ENCODE results near the gene PCSK1.
A peak's percentile ranks its signal among the peaks of the same experiment; 100 is the strongest.

PCSK1 gene

GRCh38 chr5:96433066-96433447, at the start of gene PCSK1:
PCSK1 (minus strand) TSS chr5:96433248; CDS start chr5:96433042, 206 bp downstream.
- DNase-seq (ENCODE audit: low spot score) = peak; percentile 11

DNA sequence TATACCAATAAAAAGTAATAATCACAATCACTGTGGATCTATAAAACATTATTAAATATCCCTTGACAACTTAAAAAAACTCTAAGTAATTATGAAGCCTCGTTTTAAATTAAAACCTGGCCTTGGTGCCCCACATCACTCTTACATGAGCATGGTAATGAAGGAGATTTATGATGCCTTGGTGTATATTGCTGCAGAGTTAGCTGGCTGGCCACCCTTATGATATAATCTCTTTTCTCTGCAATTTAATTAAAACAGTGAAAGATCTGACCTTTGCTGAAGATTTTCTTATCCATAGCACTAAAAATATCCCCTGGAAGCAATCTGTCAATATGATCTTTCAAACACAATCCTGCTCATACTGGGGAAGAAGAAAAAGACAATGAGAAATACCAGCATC, 48.8 kb upstream of the PCSK1 start:
- DNase-seq (ENCODE audit: low spot score) = no peak

DNA sequence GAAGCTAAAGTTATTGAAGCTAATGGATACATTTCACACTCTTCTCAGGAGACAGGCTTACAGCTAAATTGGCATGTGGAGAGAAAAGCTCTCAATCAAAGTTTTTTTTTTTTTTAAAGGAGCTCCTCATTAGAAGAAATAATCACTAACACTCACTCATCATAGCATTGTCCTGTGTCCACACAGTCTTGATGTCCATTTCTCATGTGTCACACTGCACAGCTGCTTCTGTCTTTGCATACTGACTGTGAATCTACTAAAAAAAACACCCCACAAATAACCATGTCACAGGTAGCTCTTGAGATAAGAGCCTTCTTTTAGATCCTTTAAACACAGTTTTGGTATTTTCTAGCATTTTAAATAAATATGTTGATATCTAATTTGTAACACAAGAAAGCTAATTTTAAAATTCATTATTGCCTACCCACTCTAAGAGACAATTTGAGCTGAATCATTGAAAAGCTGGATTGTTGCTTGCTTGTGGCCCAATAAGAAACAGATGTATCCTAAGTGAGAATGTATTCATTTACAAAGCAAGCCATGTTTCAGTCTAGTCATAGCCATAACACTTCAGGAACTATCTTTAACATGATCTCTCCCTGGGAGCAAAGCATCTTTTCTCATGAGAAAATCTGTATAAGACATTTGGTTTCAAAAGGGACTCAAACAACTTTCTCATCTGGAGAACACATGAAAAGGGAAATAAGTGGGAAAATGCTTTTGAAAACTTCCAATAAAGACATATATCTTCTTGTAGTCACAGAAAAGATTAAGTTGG, 48.1 kb upstream of the PCSK1 start:
- DNase-seq (ENCODE audit: low spot score) = peak; percentile 31

- no peak for DNase-seq (ENCODE audit: low spot score)
Measured at GRCh38 chr5:96478983-96479382, 45.9 kb upstream of the PCSK1 start.

DNA sequence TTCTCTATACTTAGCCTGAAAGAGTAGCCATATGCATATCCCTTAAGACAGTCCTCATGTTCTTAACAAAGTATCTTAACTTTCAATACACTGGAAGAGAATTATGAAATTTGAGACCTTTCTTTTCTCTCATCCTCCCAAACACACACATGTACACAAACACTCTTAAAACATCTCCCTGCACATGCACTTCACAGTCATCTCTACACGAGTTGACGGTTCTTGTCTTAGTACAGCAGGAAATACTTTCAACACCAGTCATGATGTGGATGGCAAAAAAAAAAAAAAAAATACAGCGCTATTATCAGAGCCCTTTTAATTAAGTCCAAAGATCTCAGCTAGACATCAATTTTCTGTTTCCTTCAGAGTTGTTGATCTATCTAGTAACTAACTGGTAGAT, 43.6 kb upstream of the PCSK1 start:
- DNase-seq (ENCODE audit: low spot score) = peak; percentile 41

DNA sequence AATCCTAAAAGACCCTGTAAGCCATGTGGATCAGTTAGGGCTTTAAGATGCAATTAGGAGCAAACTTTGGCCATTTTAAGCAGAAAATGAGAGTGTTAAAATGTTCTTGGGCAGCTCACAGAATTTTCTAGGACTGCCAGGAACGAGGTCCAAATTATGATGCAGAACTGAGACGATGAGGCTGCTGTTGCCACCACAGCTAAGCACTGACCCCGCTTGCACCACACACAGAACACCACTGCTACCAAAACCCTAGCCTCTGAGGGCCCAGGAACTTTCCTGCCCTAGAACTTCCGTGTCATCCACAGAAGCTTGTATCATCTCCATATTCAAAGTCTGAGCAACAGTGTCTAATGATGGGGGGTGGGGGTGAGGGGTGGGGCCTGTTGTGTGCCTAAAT, 41.0 kb upstream of the PCSK1 start:
- DNase-seq (ENCODE audit: low spot score) = no peak

GRCh38 chr5:96473155-96473554, 40.1 kb upstream of the PCSK1 start:
- DNase-seq (ENCODE audit: low spot score) = no peak

DNA sequence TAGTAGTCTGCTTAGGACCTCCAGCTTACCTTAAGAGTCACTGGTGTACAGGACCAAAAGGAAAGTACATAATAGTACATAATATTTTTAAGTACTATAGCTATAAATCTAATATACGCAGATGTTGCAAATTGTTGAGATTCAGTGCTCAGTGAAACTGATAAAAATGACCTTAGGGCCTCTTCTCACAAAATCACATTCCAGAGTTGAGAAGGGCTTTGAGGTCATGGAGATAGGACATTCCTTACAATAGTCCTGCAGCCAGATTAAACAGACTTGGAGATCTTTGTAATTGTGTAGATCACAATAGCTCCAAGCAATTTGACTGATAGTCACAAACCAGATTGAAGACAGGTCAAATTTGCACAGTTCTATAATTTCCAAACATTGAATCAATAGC, 37.7 kb upstream of the PCSK1 start:
- no peak for DNase-seq (ENCODE audit: low spot score)

DNA sequence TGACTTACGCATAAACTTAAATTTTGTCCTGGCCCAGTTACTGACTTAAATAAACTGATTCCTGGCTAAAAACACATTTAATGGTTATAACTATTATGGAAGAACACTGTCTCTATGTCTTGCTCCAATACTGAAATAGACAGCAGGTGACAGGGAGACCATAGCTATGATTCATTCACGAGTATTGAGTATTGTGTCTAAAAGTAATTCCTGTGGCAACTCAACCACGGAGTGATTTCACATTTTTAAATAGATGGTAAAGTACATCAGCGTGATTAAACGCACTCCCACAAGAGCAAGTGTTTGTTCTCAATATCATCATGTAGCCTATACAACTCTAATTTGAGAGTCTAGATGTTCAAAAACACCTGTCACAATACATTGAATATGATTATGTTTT, 35.9 kb upstream of the PCSK1 start:
- DNase-seq (ENCODE audit: low spot score) = no peak

GRCh38 chr5:96463091-96463490, 30.0 kb upstream of the PCSK1 start:
- DNase-seq (ENCODE audit: low spot score) = no peak

- no peak for DNase-seq (ENCODE audit: low spot score)
Measured at GRCh38 chr5:96459313-96460121, 26.5 kb upstream of the PCSK1 start.

DNA sequence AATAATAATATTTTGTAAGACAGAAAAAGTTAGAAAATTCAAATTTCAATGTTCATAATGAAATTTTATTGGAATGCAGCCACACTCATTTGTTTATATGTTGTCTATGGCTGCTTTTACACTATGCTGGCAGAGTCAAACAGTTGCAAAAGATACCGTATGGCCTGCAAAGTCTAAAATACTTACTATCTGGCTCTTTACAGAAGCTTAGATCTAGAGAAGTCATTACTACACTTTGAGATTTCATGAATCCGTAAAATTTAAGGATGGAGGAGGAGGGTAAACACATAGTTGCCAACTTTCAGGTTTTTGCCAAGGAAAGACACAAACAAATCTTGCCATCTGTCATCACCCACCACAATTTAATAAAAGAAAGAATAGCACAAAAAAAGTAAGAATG, 25.1 kb upstream of the PCSK1 start:
- DNase-seq (ENCODE audit: low spot score) = no peak

GRCh38 chr5:96455789-96456188, 22.7 kb upstream of the PCSK1 start:
- no peak for DNase-seq (ENCODE audit: low spot score)

DNA sequence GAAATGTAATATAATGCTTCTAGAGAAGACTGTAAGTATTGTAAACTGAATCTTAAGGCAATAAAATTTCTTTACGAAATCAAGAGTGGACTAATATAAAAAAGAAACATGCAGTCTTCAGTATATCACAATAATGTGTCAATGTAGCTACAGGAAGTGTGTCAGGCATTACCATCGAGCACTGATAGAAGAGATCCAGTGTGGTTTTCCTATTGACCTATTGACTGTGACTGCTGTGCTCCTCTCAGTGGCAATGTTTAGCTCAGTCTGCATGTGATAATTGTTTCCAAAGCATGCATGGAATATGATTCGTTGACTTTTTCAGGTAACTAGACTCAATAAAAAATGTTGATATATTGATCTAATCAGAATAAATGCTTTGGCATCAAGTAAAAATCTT, 20.3 kb upstream of the PCSK1 start:
- no peak for DNase-seq (ENCODE audit: low spot score)

GRCh38 chr5:96447949-96448348, 14.9 kb upstream of the PCSK1 start:
- DNase-seq (ENCODE audit: low spot score) = no peak

- no peak for DNase-seq (ENCODE audit: low spot score)
Measured at GRCh38 chr5:96440185-96440538, 7.1 kb upstream of the PCSK1 start.

DNA sequence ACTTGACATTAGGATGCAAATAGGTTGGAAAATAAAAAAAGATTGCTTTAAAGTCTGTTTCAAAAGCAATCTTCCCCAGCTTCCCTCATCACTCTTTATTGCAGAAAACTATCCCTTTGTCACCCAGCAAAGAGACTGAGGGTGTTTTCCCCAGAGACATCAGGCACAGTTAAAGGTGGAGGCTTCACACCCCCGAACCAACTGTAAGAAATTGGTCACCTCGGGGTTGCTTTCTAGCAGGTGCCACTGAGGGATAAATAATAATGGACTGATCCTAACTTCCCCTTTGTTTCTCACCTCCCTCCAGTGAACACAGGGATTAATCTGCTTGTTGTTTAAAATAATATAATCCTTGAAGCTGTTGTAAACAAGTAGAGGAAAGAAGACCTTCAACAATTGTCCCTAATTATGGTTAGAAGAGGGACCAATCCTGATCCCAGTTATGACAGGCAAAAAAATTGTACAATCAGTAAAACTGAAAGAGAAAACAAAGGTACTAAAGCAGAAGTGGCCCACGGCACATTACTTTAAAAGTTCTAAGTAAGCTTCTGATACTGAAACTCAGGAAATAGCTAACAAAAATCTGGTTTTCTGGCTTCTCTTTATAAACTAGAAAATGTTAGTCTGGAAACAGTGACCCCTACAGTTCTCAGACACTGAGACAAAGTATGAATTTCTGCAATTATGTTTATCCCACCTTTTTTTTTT, 6.6 kb upstream of the PCSK1 start:
- DNase-seq (ENCODE audit: low spot score) = peak; percentile 5

DNA sequence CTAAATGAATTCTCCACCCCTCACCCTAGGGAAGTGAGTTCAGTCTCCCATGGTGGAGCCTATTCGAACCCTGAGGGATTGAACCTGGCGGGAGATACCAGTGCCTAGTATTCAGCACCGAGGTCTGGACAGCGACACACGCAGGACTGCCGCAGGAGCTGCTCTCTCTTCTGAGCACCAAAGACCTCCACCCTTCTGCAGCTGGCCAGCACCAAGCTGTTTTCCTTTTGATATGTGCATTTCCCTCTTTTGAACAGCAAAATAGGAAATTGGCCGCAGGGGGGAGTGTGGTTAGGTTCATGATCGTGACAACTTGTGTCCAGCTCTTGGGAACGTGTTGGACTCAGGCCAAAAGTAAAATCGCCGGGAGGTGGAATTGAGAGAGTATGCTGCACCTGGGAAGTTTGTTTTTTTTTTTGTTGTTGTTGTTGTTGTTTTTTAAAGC, 1.2 kb upstream of the PCSK1 start:
- DNase-seq (ENCODE audit: low spot score) = peak; percentile 77

GRCh38 chr5:96432216-96433065, 607 bp downstream of the PCSK1 start:
- DNase-seq (ENCODE audit: low spot score) = peak; percentile 41

- peak; percentile 55 for DNase-seq (ENCODE audit: low spot score)
Measured at GRCh38 chr5:96431376-96432187, 1.5 kb downstream of the PCSK1 start.

DNA sequence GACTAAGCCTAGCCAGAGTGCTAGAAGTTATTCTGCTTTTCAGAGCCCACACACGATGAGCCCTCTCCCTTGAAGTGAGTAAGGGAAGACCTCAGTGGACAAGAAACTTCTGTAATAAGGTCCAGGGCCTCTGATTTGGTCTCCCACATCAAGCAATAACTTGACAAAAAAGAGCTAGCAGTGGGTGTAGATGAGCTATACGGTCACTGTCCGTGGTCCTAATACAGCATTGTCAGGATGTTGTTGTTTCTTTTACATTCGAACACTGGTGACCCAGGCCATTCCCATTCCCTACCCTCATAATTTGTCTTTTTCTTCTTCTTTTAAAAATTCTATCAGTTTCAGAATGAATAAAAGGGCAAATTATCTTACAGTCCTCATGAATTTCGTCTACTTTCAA, 5.2 kb downstream of the PCSK1 start:
- DNase-seq (ENCODE audit: low spot score) = peak; percentile 16

All from GM03348 (cell line).